Measurements from ENCODE around the gene ATP6V0A1.

The ATP6V0A1 gene

DNA sequence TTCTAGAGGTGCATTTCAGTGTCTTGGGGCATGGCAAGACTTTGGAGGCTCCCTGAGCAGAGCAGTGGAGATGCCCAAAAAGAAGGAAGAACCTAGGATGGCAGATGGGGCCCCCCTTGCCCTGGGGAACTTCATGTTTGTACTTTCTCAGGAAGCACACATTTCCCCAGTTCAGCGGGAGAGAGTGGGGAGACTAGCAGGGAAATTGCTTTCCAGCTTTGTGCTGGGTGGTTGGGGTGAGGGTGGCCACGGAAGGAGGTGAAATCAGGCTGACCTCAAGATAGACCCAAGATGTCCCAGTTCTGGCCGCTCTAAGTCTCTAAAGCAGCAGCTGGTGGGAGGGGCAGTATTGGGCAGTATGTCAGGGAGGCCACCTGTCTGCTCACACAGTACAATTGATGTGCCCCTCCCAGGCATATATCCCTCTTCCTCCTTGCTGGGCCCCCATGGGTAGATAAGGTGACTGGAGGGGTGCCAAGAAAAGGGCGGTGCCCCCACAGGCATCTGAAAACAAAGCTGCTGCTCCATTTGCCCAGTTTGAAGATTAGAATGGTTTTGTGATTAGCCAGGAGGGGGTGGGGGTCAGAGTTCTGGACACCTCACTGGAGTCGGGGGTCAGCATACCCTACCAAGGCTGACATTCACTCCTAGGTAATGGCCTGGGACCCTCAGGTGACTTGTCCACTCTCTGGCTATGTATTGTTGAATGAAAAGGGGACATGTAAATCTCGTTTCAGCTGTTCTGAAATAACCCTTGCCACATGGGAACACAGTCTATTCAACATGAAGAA lies 60.3 kb downstream of the ATP6V0A1 start:
- Histone ChIP-seq H3K4me3 (ENCODE audit: low read length, poor library complexity, severe bottlenecking) (no peak overlapping the region), H3K9me3 (ENCODE audit: insufficient read depth, low read depth, low read length) (no peaks in the 10 kb centered on the region), H2AFZ (ENCODE audit: low read length) (no peak overlapping the region), H3K79me2 (ENCODE audit: insufficient read depth, low read length) (no peaks in the 10 kb centered on the region), H3K36me3 (ENCODE audit: insufficient read depth, low read length) (no peaks in the 10 kb centered on the region), H4K20me1 (ENCODE audit: insufficient read depth, low read length, poor library complexity, severe bottlenecking) (no peaks in the 10 kb centered on the region), H3K27me3 (ENCODE audit: insufficient read depth, low read length, poor library complexity, severe bottlenecking) (no peaks in the 10 kb centered on the region), H3F3A (ENCODE audit: low read depth) (no peaks in the 10 kb centered on the region), H3K9me2 (replicated peaks; ENCODE audit: low read depth, low read length) (no peaks in the 10 kb centered on the region), H3K9ac (ENCODE audit: low read depth, low read length, poor library complexity, severe bottlenecking) (no peak overlapping the region), H3K4me2 (ENCODE audit: low read depth, low read length, poor library complexity, severe bottlenecking) (no peak overlapping the region), H3K4me1 (ENCODE audit: insufficient read depth, low read length, poor library complexity, severe bottlenecking) (peaks cover 37% of the 10 kb centered on the region)
- TF ChIP-seq, protein P1, sequence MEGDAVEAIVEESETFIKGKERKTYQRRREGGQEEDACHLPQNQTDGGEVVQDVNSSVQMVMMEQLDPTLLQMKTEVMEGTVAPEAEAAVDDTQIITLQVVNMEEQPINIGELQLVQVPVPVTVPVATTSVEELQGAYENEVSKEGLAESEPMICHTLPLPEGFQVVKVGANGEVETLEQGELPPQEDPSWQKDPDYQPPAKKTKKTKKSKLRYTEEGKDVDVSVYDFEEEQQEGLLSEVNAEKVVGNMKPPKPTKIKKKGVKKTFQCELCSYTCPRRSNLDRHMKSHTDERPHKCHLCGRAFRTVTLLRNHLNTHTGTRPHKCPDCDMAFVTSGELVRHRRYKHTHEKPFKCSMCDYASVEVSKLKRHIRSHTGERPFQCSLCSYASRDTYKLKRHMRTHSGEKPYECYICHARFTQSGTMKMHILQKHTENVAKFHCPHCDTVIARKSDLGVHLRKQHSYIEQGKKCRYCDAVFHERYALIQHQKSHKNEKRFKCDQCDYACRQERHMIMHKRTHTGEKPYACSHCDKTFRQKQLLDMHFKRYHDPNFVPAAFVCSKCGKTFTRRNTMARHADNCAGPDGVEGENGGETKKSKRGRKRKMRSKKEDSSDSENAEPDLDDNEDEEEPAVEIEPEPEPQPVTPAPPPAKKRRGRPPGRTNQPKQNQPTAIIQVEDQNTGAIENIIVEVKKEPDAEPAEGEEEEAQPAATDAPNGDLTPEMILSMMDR (conservative IDR thresholded peaks at IDR 0.05; ENCODE audit: low read length): no peak
- no peak for TF ChIP-seq EZH2phosphoT487 (IDR thresholded peaks at IDR 0.05; ENCODE audit: borderline replicate concordance)

GRCh38 chr17:42519546-42520491 lies 61.1 kb downstream of the ATP6V0A1 start:
- no peaks in the 10 kb centered on the region for H3K27me3 ChIP-seq (ENCODE audit: insufficient read depth, low read length, poor library complexity, severe bottlenecking)
- H2AFZ ChIP-seq (ENCODE audit: low read length): no peak overlapping the region
- H3K36me3 ChIP-seq (ENCODE audit: insufficient read depth, low read length): no peaks in the 10 kb centered on the region
- peaks cover 37% of the 10 kb centered on the region for H3K4me1 ChIP-seq (ENCODE audit: insufficient read depth, low read length, poor library complexity, severe bottlenecking)
- TF ChIP-seq EZH2phosphoT487 (IDR thresholded peaks at IDR 0.05; ENCODE audit: borderline replicate concordance): no peak
- TF ChIP-seq, protein P1 (conservative IDR thresholded peaks at IDR 0.05; ENCODE audit: low read length): no peak
- H3K4me2 ChIP-seq (ENCODE audit: low read depth, low read length, poor library complexity, severe bottlenecking): no peak overlapping the region
- H3K9ac ChIP-seq (ENCODE audit: low read depth, low read length, poor library complexity, severe bottlenecking): no peak overlapping the region
- H3K4me3 ChIP-seq (ENCODE audit: low read length, poor library complexity, severe bottlenecking): no peak overlapping the region
- H3K79me2 ChIP-seq (ENCODE audit: insufficient read depth, low read length): no peaks in the 10 kb centered on the region
- no peaks in the 10 kb centered on the region for H3F3A ChIP-seq (ENCODE audit: low read depth)
- no peaks in the 10 kb centered on the region for H3K9me3 ChIP-seq (ENCODE audit: insufficient read depth, low read depth, low read length)
- H4K20me1 ChIP-seq (ENCODE audit: insufficient read depth, low read length, poor library complexity, severe bottlenecking): no peaks in the 10 kb centered on the region
- no peaks in the 10 kb centered on the region for H3K9me2 ChIP-seq (replicated peaks; ENCODE audit: low read depth, low read length)

GRCh38 chr17:42520540-42520951 lies 61.9 kb downstream of the ATP6V0A1 start:
- no peak overlapping the region for H3K4me2 ChIP-seq (ENCODE audit: low read depth, low read length, poor library complexity, severe bottlenecking)
- TF ChIP-seq EZH2phosphoT487 (IDR thresholded peaks at IDR 0.05; ENCODE audit: borderline replicate concordance): no peak
- TF ChIP-seq, protein P1 (conservative IDR thresholded peaks at IDR 0.05; ENCODE audit: low read length): peak; percentile 80
- H3K36me3 ChIP-seq (ENCODE audit: insufficient read depth, low read length): no peaks in the 10 kb centered on the region
- H3K9me2 ChIP-seq (replicated peaks; ENCODE audit: low read depth, low read length): no peaks in the 10 kb centered on the region
- no peaks in the 10 kb centered on the region for H3F3A ChIP-seq (ENCODE audit: low read depth)
- H2AFZ ChIP-seq (ENCODE audit: low read length): no peak overlapping the region
- no peak overlapping the region for H3K4me3 ChIP-seq (ENCODE audit: low read length, poor library complexity, severe bottlenecking)
- H3K9ac ChIP-seq (ENCODE audit: low read depth, low read length, poor library complexity, severe bottlenecking): no peak overlapping the region
- no peaks in the 10 kb centered on the region for H3K27me3 ChIP-seq (ENCODE audit: insufficient read depth, low read length, poor library complexity, severe bottlenecking)
- no peaks in the 10 kb centered on the region for H4K20me1 ChIP-seq (ENCODE audit: insufficient read depth, low read length, poor library complexity, severe bottlenecking)
- peaks cover 37% of the 10 kb centered on the region for H3K4me1 ChIP-seq (ENCODE audit: insufficient read depth, low read length, poor library complexity, severe bottlenecking)
- no peaks in the 10 kb centered on the region for H3K79me2 ChIP-seq (ENCODE audit: insufficient read depth, low read length)
- no peaks in the 10 kb centered on the region for H3K9me3 ChIP-seq (ENCODE audit: insufficient read depth, low read depth, low read length)
